GM12801 (cell line): ENCODE data around the gene AFAP1.

ENCODE experiments used
- TF ChIP-seq, protein P1 (sequence below): IDR thresholded peaks from one replicate; pipeline ENCODE4 v1.5.1; 2011; ENCODE audit warnings: control low read depth; ENCODE audit not compliant: insufficient read length; ENCODE audit errors: extremely low read depth

Gene AFAP1

DNA sequence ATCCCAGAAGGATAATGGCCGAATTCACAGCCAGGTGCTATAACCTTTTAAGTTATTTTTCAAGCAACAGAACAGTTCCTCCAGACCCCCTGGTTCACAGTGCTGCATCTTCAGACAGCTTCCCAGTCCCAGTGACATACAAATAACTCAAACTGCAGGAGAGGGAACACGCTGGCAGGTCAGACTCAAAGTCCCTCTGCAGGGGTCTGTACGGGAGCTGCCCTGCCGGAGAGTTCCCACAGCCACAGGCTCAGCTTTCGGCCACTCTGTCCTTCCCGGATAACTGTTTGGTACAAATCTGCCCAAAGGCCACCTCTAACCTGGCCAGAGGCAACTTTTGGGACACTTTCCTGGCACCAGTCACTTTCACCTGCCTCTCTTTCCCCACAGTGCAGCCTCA lies 230.2 kb downstream of the AFAP1 start:
- TF ChIP-seq, protein P1, sequence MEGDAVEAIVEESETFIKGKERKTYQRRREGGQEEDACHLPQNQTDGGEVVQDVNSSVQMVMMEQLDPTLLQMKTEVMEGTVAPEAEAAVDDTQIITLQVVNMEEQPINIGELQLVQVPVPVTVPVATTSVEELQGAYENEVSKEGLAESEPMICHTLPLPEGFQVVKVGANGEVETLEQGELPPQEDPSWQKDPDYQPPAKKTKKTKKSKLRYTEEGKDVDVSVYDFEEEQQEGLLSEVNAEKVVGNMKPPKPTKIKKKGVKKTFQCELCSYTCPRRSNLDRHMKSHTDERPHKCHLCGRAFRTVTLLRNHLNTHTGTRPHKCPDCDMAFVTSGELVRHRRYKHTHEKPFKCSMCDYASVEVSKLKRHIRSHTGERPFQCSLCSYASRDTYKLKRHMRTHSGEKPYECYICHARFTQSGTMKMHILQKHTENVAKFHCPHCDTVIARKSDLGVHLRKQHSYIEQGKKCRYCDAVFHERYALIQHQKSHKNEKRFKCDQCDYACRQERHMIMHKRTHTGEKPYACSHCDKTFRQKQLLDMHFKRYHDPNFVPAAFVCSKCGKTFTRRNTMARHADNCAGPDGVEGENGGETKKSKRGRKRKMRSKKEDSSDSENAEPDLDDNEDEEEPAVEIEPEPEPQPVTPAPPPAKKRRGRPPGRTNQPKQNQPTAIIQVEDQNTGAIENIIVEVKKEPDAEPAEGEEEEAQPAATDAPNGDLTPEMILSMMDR = no peak

DNA sequence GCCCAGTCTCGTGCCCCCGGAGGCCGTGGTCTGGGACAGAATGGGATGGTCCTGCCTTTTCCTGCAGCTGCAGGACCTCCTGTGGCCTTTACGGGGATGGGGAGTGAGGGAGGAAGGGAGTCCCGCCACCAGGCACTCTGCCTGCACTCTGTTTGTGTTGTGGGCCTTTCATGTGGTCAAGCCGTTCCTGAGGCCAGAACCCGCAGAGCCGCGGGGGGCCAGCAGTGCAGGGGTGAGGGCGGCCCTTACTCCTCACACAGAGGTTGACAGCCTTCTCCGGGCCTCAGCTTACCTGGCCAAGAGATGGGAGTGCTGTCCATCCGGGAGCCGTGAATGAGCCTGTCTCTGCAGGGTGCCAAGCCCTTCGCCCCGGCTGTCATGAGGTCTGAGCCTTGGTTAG lies 230.7 kb downstream of the AFAP1 start:
- TF ChIP-seq, protein P1 = no peak
